Spleen (tissue), 11 donors: Measurements from ENCODE around the gene UBTF. TPM values are rescaled to one million over a fixed set of nuclear protein-coding genes. Genes with fewer than 3 reads are reported as not detected.

ENCODE experiments used
- DNase-seq: peaks from one replicate; pipeline ENCODE4 v3.0.0-alpha.2; 2020
- H3K27ac ChIP-seq, 8 donors: fragments of 200-600 bp; sonication (generic) in 7 of 8; 1 replicate in 4 of 8; 2 replicates in 4 of 8; pipeline versions ENCODE4 v1.5.0 to v1.8.0; 2016 to 2021; ENCODE audit warnings: inconsistent platforms in 4 of 8, mild to moderate bottlenecking in 4 of 8, moderate library complexity in 1 of 8
- H3K27me3 ChIP-seq, 7 donors: fragments of 200-600 bp; sonication (generic) in 6 of 7; replicated peaks in 1 of 7; 1 replicate in 4 of 7; 2 replicates in 3 of 7; pipeline versions ENCODE4 v1.5.0 to v1.8.0; 2016 to 2021; ENCODE audit warnings: inconsistent platforms in 3 of 7, mild to moderate bottlenecking in 1 of 7
- H3K36me3 ChIP-seq, 6 donors: fragments of 200-600 bp; sonication (generic) in 5 of 6; 1 replicate in 4 of 6; 2 replicates in 2 of 6; pipeline versions ENCODE4 v1.5.0 to v1.8.0; 2016 to 2021; ENCODE audit warnings: inconsistent platforms in 2 of 6
- H3K4me1 ChIP-seq, 6 donors: fragments of 200-600 bp; sonication (generic) in 5 of 6; 1 replicate in 3 of 6; 2 replicates in 3 of 6; pipeline versions ENCODE4 v1.5.0 to v1.8.0; 2016 to 2021; ENCODE audit warnings: inconsistent platforms in 3 of 6
- H3K4me3 ChIP-seq, 8 donors: fragments of 200-600 bp; sonication (generic) in 7 of 8; 1 replicate in 4 of 8; 2 replicates in 4 of 8; pipeline versions ENCODE4 v1.5.0 to v1.8.0; 2016 to 2021; ENCODE audit warnings: inconsistent platforms in 4 of 8, mild to moderate bottlenecking in 4 of 8, moderate library complexity in 2 of 8
- H3K9me3 ChIP-seq, 8 donors: fragments of 200-600 bp; sonication (generic) in 7 of 8; 1 replicate in 4 of 8; 2 replicates in 4 of 8; pipeline versions ENCODE4 v1.5.0 to v1.8.0; 2016 to 2021; ENCODE audit warnings: inconsistent platforms in 4 of 8
- CTCF ChIP-seq, 11 experiments: fragments of 200-600 bp in 7 of 11; fragments of 450-650 bp in 4 of 11; sonication (generic) in 4 of 11; IDR thresholded peaks in 8 of 11; conservative IDR thresholded peaks in 3 of 11; 1 replicate in 7 of 11; 2 replicates in 4 of 11; pipeline versions ENCODE4 v1.4.0 to v1.8.0; 2016 to 2021; ENCODE audit warnings: antibody characterized with exemption in 11 of 11, inconsistent platforms in 4 of 11, mild to moderate bottlenecking in 1 of 11
- POLR2A ChIP-seq, 3 donors: fragments of 450-650 bp; IDR thresholded peaks; one replicate each; pipeline ENCODE4 v1.5.1; 2017; ENCODE audit warnings: antibody characterized with exemption in 3 of 3, mild to moderate bottlenecking in 1 of 3
- POLR2AphosphoS5 ChIP-seq, 3 donors: sonication (generic); formaldehyde crosslinking; IDR thresholded peaks; one replicate each; pipeline ENCODE4 v1.5.1; 2017; ENCODE audit warnings: antibody characterized with exemption in 3 of 3
- WGBS, 5 donors: extraction: QIAGEN DNeasy Blood & Tissue Kit in 3 of 5; methylation state at CpG; one replicate each; pipeline versions ENCODE4 v1.1.5 to v1.1.7; 2013 to 2018; 5-methylcytosine and 5-hydroxymethylcytosine counted together
- intact Hi-C: fragments of 100-400 bp; cut with DNase I; formaldehyde crosslinking; loops from one replicate; pipeline ENCODE4 v1.15.0; 2023; ENCODE audit warnings: low total_unique reads
- polyA plus RNA-seq, 3 donors: library from polyadenylated mRNA; stranded (reverse); fragments of 200-250 nt; gene quantifications; one replicate each; pipeline ENCODE4 v1.2.1, GENCODE V29; 2013
- total RNA-seq, 7 donors: library from RNA; depleted of rRNA in 3 of 7; stranded (reverse); fragments of >200 nt in 3 of 7; fragmentation: NEBNext Ultra II Directional in 4 of 7; extraction: Animal tissue kit (Norgen Biotek cat#: 25700) in 4 of 7; gene quantifications; one replicate each; pipeline versions ENCODE4 v1.1.0 to v1.2.1, GENCODE V29; 2016 to 2021
- donor health status: healthy with polysubstance abuse.
- donor health status: DM: no; HTN: no; CAD: no; lungs with moderate emphysema.
- donor health status: DM: no; HTN: no; CAD: no.
- donor health status: Bipolar disorder and iron deficiency.
- donor health status: healthy.
- donor health status: DM: no; HTN: no; CAD: no.
- donor health status: DM: yes; HTN: yes; CAD: no.

The UBTF gene
- total and polyA plus RNA-seq, 10 donors = 43.2 to 113 (median 89.2) TPM

GRCh38 chr17:44170499-44171201 is 48.8 kb downstream of the UBTF start, which contains the start of gene ASB16:
Gene ASB16 (plus strand): TSS chr17:44170704. CDS start chr17:44170790, 86 bp downstream.
- intact Hi-C loops = no loop called here
- WGBS, 5 donors = 49 to 64% (median 53%) methylated on average over 8 to 21 of the region's 21 CpGs
- no peaks in the 10 kb centered on the region for H3K27me3 ChIP-seq
- H3K4me3 ChIP-seq = no peak within 1 kb of the TSS
- DNase-seq = no peak
- no peak for TF ChIP-seq CTCF (IDR thresholded peaks at IDR 0.05 in 8 of 11, conservative IDR thresholded peaks at IDR 0.05 in 3 of 11)
- no peak for TF ChIP-seq POLR2A (IDR thresholded peaks at IDR 0.05)
- TF ChIP-seq POLR2AphosphoS5 (IDR thresholded peaks at IDR 0.05) = peak in 2 of 3 donors; percentile 8 to 54
- no peaks in the 10 kb centered on the region for H3K9me3 ChIP-seq
- no peak within 1 kb of the TSS for H3K27ac ChIP-seq
- H3K4me1 ChIP-seq = peaks cover 0 to 9% (median 1%) of the 10 kb centered on the region in 6 donors
- peaks cover 0 to 14% (median 6%) of the 10 kb centered on the region in 6 donors for H3K36me3 ChIP-seq

- no peak overlapping the region for H3K27ac ChIP-seq
- H3K4me3 ChIP-seq = no peak overlapping the region
- intact Hi-C loops = no loop called here
- no peaks in the 10 kb centered on the region for H3K27me3 ChIP-seq
- 71 to 80% (median 77%) methylated on average over 4 to 5 of the region's 5 CpGs for WGBS, 5 donors
- no peak for DNase-seq
- TF ChIP-seq POLR2AphosphoS5 (IDR thresholded peaks at IDR 0.05) (no peak), POLR2A (IDR thresholded peaks at IDR 0.05) (no peak), CTCF (IDR thresholded peaks at IDR 0.05 in 8 of 11, conservative IDR thresholded peaks at IDR 0.05 in 3 of 11) (no peak)
- H3K36me3 ChIP-seq = peaks cover 0 to 9% (median 6%) of the 10 kb centered on the region in 6 donors
- H3K9me3 ChIP-seq = no peaks in the 10 kb centered on the region
- H3K4me1 ChIP-seq = peaks cover 0 to 9% (median 1%) of the 10 kb centered on the region in 6 donors
These were observed 49.4 kb downstream of the UBTF start for GRCh38 chr17:44170135-44170498.

- no peak for DNase-seq
- TF ChIP-seq CTCF (IDR thresholded peaks at IDR 0.05 in 8 of 11, conservative IDR thresholded peaks at IDR 0.05 in 3 of 11) (no peak), POLR2A (IDR thresholded peaks at IDR 0.05) (no peak), POLR2AphosphoS5 (IDR thresholded peaks at IDR 0.05) (no peak)
- Histone ChIP-seq H3K4me3 (no peak overlapping the region), H3K9me3 (no peaks in the 10 kb centered on the region), H3K27me3 (no peaks in the 10 kb centered on the region), H3K36me3 (peaks cover 0 to 2% (median 0%) of the 10 kb centered on the region in 6 donors), H3K4me1 (peaks cover 0 to 9% (median 1%) of the 10 kb centered on the region in 6 donors), H3K27ac (no peak overlapping the region)
- 89 to 94% (median 91%) methylated on average over 7 of the region's 7 CpGs for WGBS, 5 donors
- intact Hi-C loops = loop anchor here (10.0 kb wide), 1 partner anchor 223 kb away; the partner anchor contains the start of gene PPY
These were observed 52.2 kb downstream of the UBTF start for GRCh38 chr17:44167181-44167861.

- Histone ChIP-seq H3K9me3 (no peaks in the 10 kb centered on the region), H3K27ac (no peak overlapping the region), H3K4me3 (no peak overlapping the region), H3K27me3 (no peaks in the 10 kb centered on the region), H3K36me3 (peaks cover 0 to 18% (median 0%) of the 10 kb centered on the region in 6 donors), H3K4me1 (peaks cover 0 to 9% (median 0%) of the 10 kb centered on the region in 6 donors)
- TF ChIP-seq CTCF (IDR thresholded peaks at IDR 0.05 in 8 of 11, conservative IDR thresholded peaks at IDR 0.05 in 3 of 11) = no peak
- no peak for TF ChIP-seq POLR2AphosphoS5 (IDR thresholded peaks at IDR 0.05)
- TF ChIP-seq POLR2A (IDR thresholded peaks at IDR 0.05) = no peak
- DNase-seq = no peak
- intact Hi-C loops = loop anchor here (10.0 kb wide), 1 partner anchor 220 kb away; the partner anchor contains the start of gene PPY
- 71 to 90% (median 89%) methylated on average over 1 of the region's 1 CpG for WGBS, 5 donors
These were observed 55.0 kb downstream of the UBTF start for GRCh38 chr17:44164476-44164875.
